Activated CD4-positive, CD25-positive, alpha-beta regulatory T cell treated with anti-CD3 and anti-CD28 coated beads, Interleukin-2, amount 50 U/mL, for 72 hours (primary cell): ENCODE data around the gene ACER3.
"Not testable (repeated sequence)": the region's sequence is repeated elsewhere in the genome, so short reads cannot be mapped to it uniquely, and the experiment has no call there.

Experiments
- DNase-seq: peaks from one replicate; pipeline ENCODE4 v3.0.0; 2021

The ACER3 gene

GRCh38 chr11:76939219-76939631 lies 78.5 kb downstream of the ACER3 start:
- DNase-seq: no peak

- DNase-seq: no peak
Measured at GRCh38 chr11:76944225-76944624, 83.5 kb downstream of the ACER3 start.

GRCh38 chr11:76946223-76946622 lies 85.5 kb downstream of the ACER3 start:
- DNase-seq: no peak

- DNase-seq: no peak
Measured at GRCh38 chr11:76947190-76947589, 86.5 kb downstream of the ACER3 start.

GRCh38 chr11:76947800-76948199 lies 87.1 kb downstream of the ACER3 start:
- no peak for DNase-seq

- no peak for DNase-seq
Measured at GRCh38 chr11:76955459-76956114, 94.9 kb downstream of the ACER3 start.

- DNase-seq: no peak
Measured at GRCh38 chr11:76962583-76963416, 102.1 kb downstream of the ACER3 start.

- not testable (repeated sequence) for DNase-seq
Measured at GRCh38 chr11:76963417-76964168, 102.9 kb downstream of the ACER3 start.

- no peak for DNase-seq
Measured at GRCh38 chr11:76972051-76972450, 111.3 kb downstream of the ACER3 start.

- DNase-seq: no peak
Measured at GRCh38 chr11:76974179-76974891, 113.6 kb downstream of the ACER3 start.

GRCh38 chr11:76975513-76975912 lies 114.8 kb downstream of the ACER3 start:
- DNase-seq: no peak

- no peak for DNase-seq
Measured at GRCh38 chr11:76977791-76978190, 117.1 kb downstream of the ACER3 start.

GRCh38 chr11:76978239-76978638 lies 117.5 kb downstream of the ACER3 start:
- no peak for DNase-seq

- DNase-seq: no peak
Measured at GRCh38 chr11:76978818-76979217, 118.1 kb downstream of the ACER3 start.

- no peak for DNase-seq
Measured at GRCh38 chr11:76980196-76980595, 119.5 kb downstream of the ACER3 start.

GRCh38 chr11:76984743-76985142 lies 124.0 kb downstream of the ACER3 start:
- no peak for DNase-seq

GRCh38 chr11:76987203-76987602 lies 126.5 kb downstream of the ACER3 start:
- DNase-seq: no peak

GRCh38 chr11:76990628-76991027 lies 129.9 kb downstream of the ACER3 start:
- no peak for DNase-seq

GRCh38 chr11:76995081-76995576 lies 134.4 kb downstream of the ACER3 start:
- DNase-seq: no peak

- DNase-seq: no peak
Measured at GRCh38 chr11:76997512-76997911, 136.8 kb downstream of the ACER3 start.

- no peak for DNase-seq
Measured at GRCh38 chr11:76999597-76999996, 138.9 kb downstream of the ACER3 start.

GRCh38 chr11:77001613-77002012 lies 140.9 kb downstream of the ACER3 start:
- DNase-seq: no peak

- DNase-seq: no peak
Measured at GRCh38 chr11:77002776-77003175, 142.1 kb downstream of the ACER3 start.
